GM21723 (cell line): ENCODE measurements around the gene ZNF362.

Experiments
- ATAC-seq: cut with Tn5 transposase; IDR thresholded peaks from one replicate; pipeline ENCODE4 v1.9.1; 2021; ENCODE audit warnings: mild to moderate bottlenecking, moderate library complexity; ENCODE audit not compliant: unreplicated experiment

ZNF362 gene

DNA sequence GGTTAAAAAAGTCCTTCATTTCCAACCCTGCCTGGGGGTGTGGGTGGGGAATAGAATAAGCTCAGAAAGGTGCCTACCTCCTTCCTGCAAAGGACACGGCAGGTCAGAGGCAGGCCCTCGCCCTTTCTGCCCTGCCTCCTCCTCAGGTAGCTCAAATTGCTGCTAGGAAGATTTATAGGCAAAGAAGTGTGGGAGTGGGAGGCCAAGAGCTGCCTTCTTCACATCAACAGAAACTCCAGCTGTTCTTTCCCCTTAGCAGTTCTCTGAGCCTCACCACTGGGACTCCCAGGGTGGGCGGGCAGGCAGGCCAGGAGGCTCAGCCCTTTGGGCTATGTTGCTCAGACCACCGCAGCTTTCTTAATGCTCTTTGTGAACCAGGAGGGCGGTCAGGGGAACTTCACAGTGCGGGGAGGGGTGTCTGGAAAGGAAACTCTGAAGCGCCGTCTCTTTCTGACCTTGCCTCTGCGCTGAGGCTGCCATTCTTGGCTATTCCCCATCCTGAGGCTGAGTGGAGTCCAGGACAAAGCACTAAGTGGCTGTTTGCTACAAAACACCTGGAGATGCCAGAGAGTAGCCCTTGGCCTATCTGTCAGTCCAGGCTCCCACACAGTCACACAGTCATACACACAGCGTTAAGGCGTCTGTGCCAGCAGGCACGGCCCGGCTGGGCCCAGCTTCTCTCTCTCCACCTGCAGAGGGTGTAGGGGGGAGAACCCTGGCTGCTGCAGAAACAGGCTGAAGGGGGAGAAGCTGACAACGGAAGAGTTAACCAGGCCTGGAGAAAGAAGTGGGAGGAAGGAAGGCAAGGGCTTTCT is 67.6 kb downstream of the ZNF362 start:
- no peak for ATAC-seq

DNA sequence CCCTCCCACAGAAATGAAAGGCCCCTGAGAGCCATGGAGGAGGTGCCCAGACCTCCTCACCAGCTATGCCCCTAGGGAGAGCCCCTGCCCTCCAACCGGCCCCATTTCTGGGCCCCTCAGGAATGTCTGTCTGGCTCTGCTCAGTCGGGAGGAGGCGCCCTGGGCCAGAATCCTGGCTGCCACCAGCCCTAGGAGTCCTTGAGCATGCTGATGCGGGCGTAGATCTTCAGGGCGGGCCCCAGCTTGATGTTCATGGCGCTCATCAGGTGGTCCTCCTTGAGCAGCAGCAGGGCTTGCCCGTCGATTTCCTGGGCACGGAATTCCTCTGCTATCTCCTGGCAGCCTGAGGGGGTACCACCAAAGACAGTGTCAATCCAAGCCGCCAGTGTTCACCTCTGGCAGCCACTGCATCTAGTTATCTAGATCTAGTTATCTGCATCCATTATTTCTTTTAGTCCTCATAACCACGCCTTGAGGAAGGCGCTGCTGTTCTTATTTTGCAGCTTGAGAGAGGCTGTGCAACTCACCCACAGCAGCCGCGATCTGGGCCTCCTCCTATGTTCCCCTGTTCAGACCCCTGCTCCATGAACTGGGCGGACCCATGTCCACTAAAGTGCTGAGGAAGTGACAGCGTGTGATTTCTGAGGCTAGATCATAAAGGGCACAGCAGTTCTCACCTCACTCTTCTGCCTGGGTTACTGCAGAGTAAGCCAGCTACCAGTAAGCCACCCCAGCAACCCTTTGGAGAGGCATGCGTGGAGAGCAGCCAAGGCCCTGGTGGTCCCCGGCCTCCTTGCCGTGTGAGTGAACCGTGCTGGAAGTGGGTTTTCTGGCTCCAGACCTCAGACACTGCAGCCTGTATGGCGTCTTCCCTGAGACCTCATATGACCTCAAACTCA is 68.6 kb downstream of the ZNF362 start:
- no peak for ATAC-seq

- ATAC-seq = no peak
These were observed 70.5 kb downstream of the ZNF362 start for GRCh38 chr1:33326785-33327184.

GRCh38 chr1:33327587-33328325 is 71.5 kb downstream of the ZNF362 start:
- no peak for ATAC-seq

DNA sequence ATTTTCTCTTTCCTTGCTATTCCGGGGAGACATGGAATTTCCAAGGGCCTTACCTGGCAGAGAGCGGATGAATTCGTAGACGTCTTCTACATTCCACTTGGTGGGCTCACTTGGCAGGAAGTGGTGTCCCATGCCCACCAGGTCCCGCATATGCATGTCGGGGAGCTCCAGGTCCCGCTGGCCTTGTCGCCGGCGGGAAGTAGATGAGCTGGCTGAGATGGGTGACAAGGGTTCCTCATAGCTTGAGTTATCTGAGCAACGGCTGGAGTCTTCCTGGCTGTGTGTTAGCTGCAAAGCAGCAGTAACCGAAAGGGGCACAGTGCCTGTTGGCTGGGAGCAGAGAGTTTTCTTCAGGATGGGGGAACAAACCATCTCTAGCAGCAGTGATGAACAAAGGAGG is 72.5 kb downstream of the ZNF362 start:
- no peak for ATAC-seq

DNA sequence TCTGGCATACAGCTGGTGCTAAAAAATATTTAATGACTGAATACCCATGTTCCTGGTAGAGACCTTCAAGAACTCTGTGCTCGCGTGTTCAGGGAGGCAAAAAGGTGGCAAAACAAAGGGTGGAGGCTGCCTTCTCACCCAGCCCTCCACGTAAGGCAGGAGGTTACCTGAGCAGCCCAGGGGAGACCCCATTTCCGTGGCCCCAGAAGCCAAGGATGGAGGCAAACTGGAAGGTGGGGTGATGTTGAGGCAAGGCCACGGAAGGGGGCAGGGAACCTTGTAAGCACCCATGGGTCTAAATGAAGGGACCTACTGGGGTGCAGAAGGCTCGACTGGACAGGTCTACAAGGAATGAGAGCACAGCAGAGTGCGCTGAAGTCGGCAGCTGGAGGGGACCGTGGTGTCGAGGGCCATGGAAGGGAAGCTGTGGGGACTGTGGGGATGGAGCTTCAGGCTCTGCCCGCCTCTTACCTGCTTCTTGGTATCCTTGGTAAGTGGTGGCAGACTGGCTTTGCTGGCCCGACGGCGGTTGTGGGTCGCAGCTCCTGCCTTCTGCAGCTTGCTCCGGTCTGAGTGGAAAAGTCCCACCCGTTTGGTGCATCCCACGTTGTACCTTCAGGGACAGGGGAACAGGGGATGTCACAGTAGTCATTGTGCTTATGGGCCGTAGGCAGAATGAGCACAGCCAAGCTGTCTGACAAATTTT is 73.5 kb downstream of the ZNF362 start:
- no peak for ATAC-seq

- no peak for ATAC-seq
These were observed 74.1 kb downstream of the ZNF362 start for GRCh38 chr1:33330361-33330890.

DNA sequence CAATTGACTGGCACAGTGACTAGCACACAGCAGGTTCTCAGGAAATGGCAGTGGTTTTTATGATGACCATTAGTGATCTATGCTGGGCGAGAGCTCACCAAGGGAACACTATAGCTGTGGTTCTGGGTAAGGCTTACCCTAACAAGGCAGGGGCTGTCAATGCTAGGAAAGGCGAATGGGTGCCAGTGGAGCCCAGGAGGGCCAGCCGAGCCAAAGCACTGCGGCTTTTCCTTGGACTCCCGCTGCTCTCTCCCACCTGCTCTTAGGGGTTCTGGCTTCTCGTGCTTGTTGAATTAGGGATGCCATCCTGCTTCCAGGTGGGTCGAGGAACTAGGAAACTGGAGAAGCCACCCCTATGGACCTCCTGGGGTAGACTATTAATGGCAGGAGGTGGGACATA is 74.6 kb downstream of the ZNF362 start:
- ATAC-seq = no peak

GRCh38 chr1:33331444-33332356 is 75.4 kb downstream of the ZNF362 start:
- ATAC-seq = no peak

DNA sequence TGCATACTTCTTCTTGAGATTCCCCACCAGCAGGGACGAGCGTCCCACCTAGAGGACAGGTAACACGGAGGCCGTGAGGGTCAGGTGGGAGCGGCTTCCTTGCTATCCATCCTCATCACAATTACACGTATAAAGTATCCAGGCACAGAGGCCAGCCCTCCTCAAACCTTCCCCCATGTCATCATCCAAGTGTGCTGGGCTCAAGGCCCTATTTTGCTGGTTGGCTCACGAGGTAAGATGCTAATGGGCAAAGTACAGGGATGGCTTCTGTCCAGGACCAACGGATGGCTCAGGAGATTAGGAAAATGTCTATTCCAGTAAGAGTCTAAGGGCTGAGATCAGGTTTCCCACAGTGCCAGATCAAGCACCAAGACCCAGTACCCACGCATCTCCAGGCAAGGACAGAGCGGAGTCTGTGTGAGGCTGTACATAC is 76.1 kb downstream of the ZNF362 start:
- ATAC-seq = no peak

DNA sequence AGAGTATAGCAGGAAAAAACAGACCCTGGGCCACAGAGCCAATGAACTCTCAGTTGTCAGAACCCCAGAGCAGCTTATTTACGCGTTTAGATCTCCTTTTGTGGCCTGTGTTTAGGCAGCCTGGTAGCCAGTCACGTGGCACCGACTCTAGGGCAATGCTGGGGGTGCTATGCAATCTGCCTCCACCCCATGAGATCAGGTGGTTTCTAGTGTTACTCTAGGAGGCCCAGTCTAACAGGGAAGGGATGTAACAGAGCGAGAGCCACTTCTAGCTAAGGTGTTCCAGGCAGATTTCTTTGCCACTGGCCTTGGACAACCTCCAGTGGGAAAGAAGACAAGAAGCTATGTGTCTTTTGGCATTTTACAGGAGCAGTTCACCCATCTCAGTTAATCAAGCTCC is 76.6 kb downstream of the ZNF362 start:
- no peak for ATAC-seq

DNA sequence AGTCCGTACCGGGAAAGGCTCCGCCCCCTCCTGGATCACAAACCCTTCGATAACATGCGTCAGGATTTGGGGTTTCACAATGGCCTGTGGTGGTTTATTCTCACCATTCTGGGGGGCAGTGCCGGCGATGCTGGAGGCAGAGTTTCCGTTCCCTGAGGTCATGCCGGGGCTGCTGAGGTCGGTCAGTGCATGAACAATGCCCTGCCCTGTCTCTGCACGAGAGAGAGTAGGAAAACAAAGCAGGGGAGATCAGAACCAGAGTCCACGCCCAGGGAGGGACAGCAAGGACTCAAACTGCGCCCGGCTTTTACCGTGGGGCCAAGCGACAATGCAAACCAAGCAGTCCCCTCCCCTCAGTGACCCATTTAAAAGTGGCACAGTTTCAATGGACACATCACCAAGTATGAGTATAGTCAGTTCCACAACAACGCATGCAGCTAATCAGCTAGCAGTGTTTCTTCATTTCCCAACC is 77.8 kb downstream of the ZNF362 start:
- ATAC-seq = no peak

DNA sequence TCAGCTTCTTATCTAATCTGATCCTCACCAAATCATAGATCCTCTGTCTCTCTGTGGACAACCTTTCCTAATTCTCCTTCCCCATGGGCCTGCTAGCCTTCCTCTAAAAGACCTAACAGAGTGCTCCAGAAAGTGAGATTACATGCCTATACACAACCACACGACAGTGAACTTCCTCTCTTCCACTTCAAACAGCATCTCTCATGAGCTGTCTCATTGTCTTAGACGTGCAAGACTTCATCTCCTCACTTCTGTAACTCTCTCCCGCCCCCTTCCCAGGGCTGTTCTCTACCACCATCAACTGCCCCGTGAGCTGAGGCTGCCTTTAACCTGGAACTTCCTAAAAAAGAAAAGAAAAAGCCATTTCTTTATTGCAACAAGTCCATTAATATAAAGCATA is 78.7 kb downstream of the ZNF362 start:
- no peak for ATAC-seq

DNA sequence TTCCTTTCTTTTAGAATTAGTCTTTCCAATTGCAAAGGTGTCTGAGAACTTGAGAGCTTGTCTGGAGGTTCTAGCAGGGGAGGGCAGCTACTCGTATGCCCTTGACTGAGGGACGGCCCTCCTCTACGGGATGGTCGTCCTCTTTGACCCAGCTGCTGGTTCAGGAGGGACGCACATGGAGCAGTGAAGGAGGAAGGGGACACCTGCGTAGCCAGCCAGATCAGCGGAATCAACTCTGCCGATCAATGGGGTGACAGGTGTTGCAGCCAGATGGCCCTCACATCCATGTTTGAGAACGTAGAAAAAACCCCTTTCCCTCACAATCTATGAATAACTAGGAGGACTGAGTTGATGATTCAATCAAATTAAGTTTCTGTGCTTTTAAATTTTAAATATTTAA is 80.3 kb downstream of the ZNF362 start:
- ATAC-seq = no peak

GRCh38 chr1:33337441-33337840 is 81.1 kb downstream of the ZNF362 start:
- ATAC-seq = no peak

- ATAC-seq = no peak
These were observed 81.8 kb downstream of the ZNF362 start for GRCh38 chr1:33338048-33338439.

DNA sequence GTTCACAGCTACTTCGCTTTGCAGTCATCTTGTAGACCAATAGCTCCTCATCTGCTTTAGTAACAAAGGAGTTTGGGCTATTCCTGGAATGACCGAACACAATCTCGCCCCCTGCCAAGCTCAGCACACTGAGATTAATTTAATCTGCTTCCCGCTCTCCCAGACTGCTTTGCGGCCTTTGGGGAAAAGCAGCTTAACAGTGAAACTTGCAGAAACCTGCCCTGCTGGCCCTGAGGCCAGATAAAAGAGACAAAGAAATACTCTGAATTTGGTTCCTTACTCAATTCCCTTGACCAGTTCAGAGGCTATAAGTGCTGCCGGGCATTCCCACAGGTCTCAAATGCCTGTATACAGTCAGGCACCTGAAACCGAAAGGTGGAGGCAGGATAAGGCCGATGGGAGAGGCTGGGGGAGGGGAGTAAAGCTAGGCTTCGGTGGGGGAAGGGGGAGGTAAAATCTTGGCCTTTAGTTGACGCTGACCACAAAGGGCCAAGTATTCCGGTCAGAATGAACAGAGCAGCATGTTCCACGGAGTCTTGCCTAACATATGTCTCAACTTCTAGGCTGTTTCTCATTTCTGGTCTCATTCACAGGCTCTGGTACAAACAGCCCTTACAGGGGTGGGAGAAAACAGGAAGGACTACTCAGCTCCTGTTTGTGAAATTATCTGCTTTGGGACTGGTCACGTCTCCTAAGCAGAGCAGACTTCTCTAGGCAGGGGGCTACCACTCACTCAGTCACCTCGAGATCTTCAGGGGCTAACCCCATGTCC is 82.3 kb downstream of the ZNF362 start:
- ATAC-seq = no peak

DNA sequence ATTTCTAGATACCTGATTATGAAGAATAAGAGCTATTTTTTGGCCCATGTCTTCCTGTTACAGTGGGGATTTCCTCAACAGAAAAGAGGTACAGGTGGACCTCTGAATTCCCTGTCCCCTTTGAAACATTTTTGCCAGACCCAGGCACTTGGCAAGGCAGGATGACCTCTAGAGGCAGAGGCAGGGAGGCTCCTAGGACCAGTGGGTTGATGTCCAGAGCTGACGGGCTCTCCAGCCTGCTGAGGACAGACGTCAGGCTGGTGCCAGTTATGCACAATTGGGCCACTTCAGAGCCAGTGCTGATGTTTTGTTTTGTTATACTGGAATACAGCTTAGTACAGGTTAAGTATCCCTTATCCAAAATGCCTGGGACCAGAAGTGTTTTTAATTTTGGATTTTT is 83.1 kb downstream of the ZNF362 start:
- no peak for ATAC-seq

DNA sequence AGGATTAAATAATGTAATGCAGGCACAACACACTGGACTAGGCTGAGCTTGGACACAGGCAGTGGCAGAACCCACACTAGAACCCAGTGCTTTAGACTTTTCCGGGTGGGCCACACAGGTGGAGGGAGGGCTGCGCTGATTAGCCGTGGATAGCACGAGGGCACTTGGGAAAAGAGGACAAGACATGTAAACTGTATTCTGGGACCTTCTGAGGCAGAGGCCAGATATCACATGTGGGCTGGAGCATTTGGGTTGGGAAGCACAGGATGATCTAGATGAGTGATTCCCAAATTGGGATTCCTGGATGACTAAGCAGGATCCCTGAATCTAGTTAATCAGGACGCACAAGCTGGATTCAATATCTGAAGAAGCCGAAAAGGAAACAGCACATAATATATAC is 84.9 kb downstream of the ZNF362 start:
- ATAC-seq = no peak
